Endothelial cell of umbilical vein (primary cell): ENCODE data around the gene PRDM16. TPM values are rescaled to one million over a fixed set of nuclear protein-coding genes. Genes with fewer than 3 reads are reported as not detected.

Experiments used
- BruUV-seq: library from RNA; stranded (reverse); fragments of 400-500 nt; replicated peaks from 2 replicates; lab custom pipeline; 2021; lab: Mats Ljungman, UMichigan
- CTCF ChIA-PET: fragments of 300-600, 350-600 bp; sonication (Branson Sonifier 250); formaldehyde crosslinking; loops from one replicate; lab custom pipeline; 2021; ENCODE audit warnings: antibody characterized with exemption, inconsistent platforms; lab: Charles Lee
- POLR2A ChIA-PET: fragments of 300-600, 350-600 bp; sonication (Branson Sonifier 250); formaldehyde crosslinking; loops from one replicate; lab custom pipeline; 2021; ENCODE audit warnings: antibody characterized with exemption, inconsistent platforms; lab: Charles Lee
- DNase-seq: peaks from one replicate; pipeline ENCODE4 v3.0.0-alpha.2; 2011; ENCODE audit warnings: low read depth, low spot score
- FAIRE-seq: peaks from 2 replicates; lab custom pipeline; 2011; peaks lifted over from hg19 to GRCh38; lab: Jason Lieb, UNC
- H2AFZ ChIP-seq: 2 replicates; pipeline ENCODE4 v1.6.0; 2012; ENCODE audit warnings: low read depth, low read length, control low read depth, inconsistent platforms
- H3K27ac ChIP-seq: 2 replicates; pipeline ENCODE4 v1.5.1; 2011; ENCODE audit warnings: low read depth, mild to moderate bottlenecking, control low read depth, low read length, moderate library complexity; ENCODE audit not compliant: insufficient read depth
- H3K27me3 ChIP-seq, 2 experiments: 2 replicates each; pipeline versions ENCODE4 v1.6.0 to v1.6.1; 2011; ENCODE audit warnings: low read length in 2 of 2, mixed read lengths in 1 of 2; ENCODE audit not compliant: control insufficient read depth in 2 of 2, insufficient read depth in 2 of 2
- H3K36me3 ChIP-seq, 2 experiments: 2 replicates in 1 of 2; 3 replicates in 1 of 2; pipeline ENCODE4 v1.5.1; 2011; ENCODE audit warnings: low read length in 2 of 2, mild to moderate bottlenecking in 1 of 2, moderate library complexity in 1 of 2; ENCODE audit not compliant: control insufficient read depth in 2 of 2, insufficient read depth in 2 of 2; ENCODE audit errors: extremely low read depth in 1 of 2
- H3K4me1 ChIP-seq: 3 replicates; pipeline ENCODE4 v1.5.1; 2011; ENCODE audit warnings: mild to moderate bottlenecking, low read length; ENCODE audit not compliant: control insufficient read depth, insufficient read depth; ENCODE audit errors: extremely low read depth
- H3K4me2 ChIP-seq: 2 replicates; pipeline ENCODE4 v1.6.1; 2011; ENCODE audit warnings: low read length, control low read depth, mixed read lengths; ENCODE audit not compliant: insufficient read depth
- H3K4me3 ChIP-seq, 3 experiments: fragments of 200-600 bp in 1 of 3; sonication (generic), shearing (Covaris generic) in 1 of 3; replicated peaks in 1 of 3; 2 replicates each; pipeline ENCODE4 v1.5.1; 2011 to 2016; ENCODE audit warnings: control low read depth in 3 of 3, low read length in 3 of 3, mild to moderate bottlenecking in 2 of 3, inconsistent platforms in 1 of 3, low read depth in 1 of 3, moderate library complexity in 1 of 3; ENCODE audit not compliant: insufficient read depth in 1 of 3
- H3K79me2 ChIP-seq: 2 replicates; pipeline ENCODE4 v1.6.0; 2012; ENCODE audit warnings: low read length, inconsistent platforms; ENCODE audit not compliant: control insufficient read depth, insufficient read depth
- H3K9ac ChIP-seq: replicated peaks from 2 replicates; pipeline ENCODE3; 2011; ENCODE audit warnings: low read length, control low read depth; ENCODE audit not compliant: insufficient read depth; ENCODE audit errors: extremely low read depth
- H3K9me1 ChIP-seq: replicated peaks from 3 replicates; pipeline ENCODE4 v1.6.0; 2011; ENCODE audit warnings: mild to moderate bottlenecking, low read length; ENCODE audit not compliant: control insufficient read depth, insufficient read depth; ENCODE audit errors: extremely low read depth
- H3K9me3 ChIP-seq: replicated peaks from 2 replicates; pipeline ENCODE4 v1.5.1; 2012; ENCODE audit warnings: low read length, inconsistent platforms; ENCODE audit not compliant: control insufficient read depth, insufficient read depth
- H4K20me1 ChIP-seq: replicated peaks from 2 replicates; pipeline ENCODE3; 2011; ENCODE audit warnings: mild to moderate bottlenecking, low read length; ENCODE audit not compliant: control insufficient read depth, insufficient read depth; ENCODE audit errors: extremely low read depth
- CTCF ChIP-seq, 2 donors: IDR thresholded peaks; 1 replicate in 1 of 2; 2 replicates in 1 of 2; pipeline ENCODE4 v1.5.1; 2011; ENCODE audit warnings: low read length in 2 of 2, mild to moderate bottlenecking in 2 of 2, moderate library complexity in 2 of 2, control low read depth in 1 of 2, inconsistent platforms in 1 of 2, low read depth in 1 of 2; ENCODE audit not compliant: insufficient read depth in 1 of 2; ENCODE audit errors: extremely low read depth in 1 of 2
- EZH2 ChIP-seq: IDR thresholded peaks from 2 replicates; pipeline ENCODE4 v1.6.1; 2012; ENCODE audit warnings: borderline replicate concordance, low read depth, mild to moderate bottlenecking, moderate library complexity, low read length, inconsistent platforms; ENCODE audit not compliant: severe bottlenecking
- FOS ChIP-seq: IDR thresholded peaks from 2 replicates; pipeline ENCODE4 v1.6.1; 2011; ENCODE audit warnings: mild to moderate bottlenecking, low read length, moderate library complexity, borderline replicate concordance; ENCODE audit not compliant: insufficient read depth
- GATA2 ChIP-seq: IDR thresholded peaks from 2 replicates; pipeline ENCODE4 v1.7.0; 2011; ENCODE audit warnings: low read depth, mild to moderate bottlenecking, moderate library complexity, mixed read lengths, low read length; ENCODE audit not compliant: insufficient read length, insufficient read depth
- JUN ChIP-seq: IDR thresholded peaks from 2 replicates; pipeline ENCODE4 v1.6.1; 2011; ENCODE audit warnings: borderline replicate concordance, low read depth; ENCODE audit not compliant: insufficient read length, insufficient read depth
- MAX ChIP-seq: IDR thresholded peaks from 2 replicates; pipeline ENCODE4 v1.6.1; 2011; ENCODE audit not compliant: insufficient read depth, insufficient read length
- MYC ChIP-seq: IDR thresholded peaks from one replicate; pipeline ENCODE4 v1.6.1; 2011; ENCODE audit warnings: mild to moderate bottlenecking, low read depth, low read length
- POLR2A ChIP-seq: IDR thresholded peaks from 2 replicates; pipeline ENCODE4 v1.6.1; 2012; ENCODE audit warnings: low read depth, mild to moderate bottlenecking, control low read depth, low read length
- POLR2AphosphoS5 ChIP-seq: IDR thresholded peaks from 2 replicates; pipeline ENCODE4 v1.6.1; 2012; ENCODE audit warnings: low read depth, mild to moderate bottlenecking, control low read depth, low read length, moderate library complexity; ENCODE audit not compliant: insufficient read depth
- dilution Hi-C: fragments of 300-500 bp; cut with MboI; formaldehyde crosslinking; loops from one replicate; pipeline ENCODE4 v1.15.0; 2019; ENCODE audit warnings: low sequenced_read_pairs; ENCODE audit not compliant: extremely low pct_ligation_motif_present
- intact Hi-C: fragments of 100-400 bp; cut with micrococcal nuclease; formaldehyde crosslinking; loops from one replicate; pipeline ENCODE4 v1.10.0; 2022
- polyA plus RNA-seq, 4 experiments: library from polyadenylated mRNA; depleted of rRNA in 3 of 4; stranded (reverse) in 3 of 4; unstranded in 1 of 4; fragments of >200 nt; gene quantifications; 2 replicates each; pipeline versions ENCODE4 v1.2.1 to v1.2.3, GENCODE V29; 2011 to 2012; ENCODE audit warnings: missing spikeins in 1 of 4
- total RNA-seq: library from RNA; stranded (reverse); gene quantifications from 2 replicates; pipeline ENCODE4 v1.2.3, GENCODE V29; 2021

Gene PRDM16
- total and polyA plus RNA-seq, 2 donors (not counting 3 experiments of a cell fraction or from before 2014, with no cell fraction given): not detected

- DNase-seq (no peak), FAIRE-seq (no peak)
- no peak overlapping the region for H3K9ac ChIP-seq
- H3K4me3 ChIP-seq: no peak overlapping the region
- TF ChIP-seq CTCF (IDR thresholded peaks at IDR 0.05; ENCODE audit: extremely low read depth in 1 of 2, insufficient read depth in 1 of 2, low read depth in 1 of 2, low read length in 2 of 2): no peak
- no peak for TF ChIP-seq JUN
- no peak for TF ChIP-seq POLR2A
- TF ChIP-seq MAX: no peak
- TF ChIP-seq EZH2: no peak
- TF ChIP-seq FOS: no peak
- no peak for TF ChIP-seq MYC
- no peak for TF ChIP-seq POLR2AphosphoS5
- TF ChIP-seq GATA2: no peak
- no peak overlapping the region for H2AFZ ChIP-seq
- no peak overlapping the region for H3K27ac ChIP-seq
- dilution Hi-C loops (no loop called here), intact Hi-C loops (no loop called here)
- BruUV-seq: no TSS peak
- no peaks in the 10 kb centered on the region for H3K79me2 ChIP-seq
- no peaks in the 10 kb centered on the region for H3K9me3 ChIP-seq
- H3K9me1 ChIP-seq: no peaks in the 10 kb centered on the region
- H3K36me3 ChIP-seq: no peaks in the 10 kb centered on the region
- no peaks in the 10 kb centered on the region for H4K20me1 ChIP-seq
- ChIA-PET CTCF (no interaction called here), POLR2A (no interaction called here)
- H3K4me2 ChIP-seq: no peak overlapping the region
- peaks cover 39 to 46% of the 10 kb centered on the region in 2 experiments for H3K27me3 ChIP-seq
- H3K4me1 ChIP-seq: no peaks in the 10 kb centered on the region
Measured at GRCh38 chr1:3073186-3073488, 4.1 kb downstream of the PRDM16 start.
